GM23248 (cell line): Measurements from ENCODE around the gene DCANP1.

Source experiments
- EZH2 ChIP-seq: fragments of 200-600 bp; sonication (generic); IDR thresholded peaks from 2 replicates; pipeline ENCODE4 v1.6.1; 2018; ENCODE audit warnings: antibody characterized with exemption, mild to moderate bottlenecking; ENCODE audit not compliant: insufficient read depth, poor library complexity, severe bottlenecking
- EZH2phosphoT487 ChIP-seq: fragments of 200-600 bp; sonication (generic); IDR thresholded peaks from 2 replicates; pipeline ENCODE4 v1.6.1; 2018; ENCODE audit warnings: antibody characterized with exemption, moderate library complexity, mild to moderate bottlenecking, low read depth; ENCODE audit not compliant: insufficient read depth

DNA sequence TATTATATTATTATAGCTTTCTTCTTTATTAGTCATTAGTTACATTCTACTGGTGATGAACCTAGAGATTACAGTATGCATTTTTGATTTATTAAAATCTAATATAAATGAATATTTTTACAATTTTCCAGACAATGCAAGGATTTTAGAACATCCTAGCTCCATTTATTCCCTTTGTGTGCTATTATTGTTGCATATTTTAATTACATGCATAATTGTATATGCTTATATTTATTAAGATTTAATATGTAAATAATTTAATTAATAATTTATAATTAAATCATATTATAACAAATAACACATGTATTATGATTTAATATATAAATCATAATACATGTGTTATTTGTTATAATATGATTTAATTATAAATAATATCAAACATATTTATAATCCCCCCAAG lies 24.7 kb downstream of the DCANP1 start:
- TF ChIP-seq EZH2phosphoT487 = no peak
- TF ChIP-seq EZH2 = no peak
